A549 (cell line): ENCODE measurements around the gene RTKN2. TPM values are rescaled to one million over a fixed set of nuclear protein-coding genes. Genes with fewer than 3 reads are reported as not detected.
A peak's percentile ranks its signal among the peaks of the same experiment; 100 is the strongest.

Experiments used
- ATAC-seq, 2 experiments: fragments of 200-7000 bp in 1 of 2; fragments of >200 bp in 1 of 2; cut with Nextera tagmentation in 1 of 2; cut with Tn5 transposase in 1 of 2; 3 replicates each; pipeline versions ENCODE4 v1.8.0 to v1.9.1; 2018 to 2020; ENCODE audit warnings: mild to moderate bottlenecking in 1 of 2, moderate library complexity in 1 of 2
- CTCF ChIA-PET: fragments of 300-600 bp; sonication (Branson Sonifier 250); formaldehyde crosslinking; extraction: SDS; loops from one replicate; lab custom pipeline; 2021; ENCODE audit warnings: antibody characterized with exemption, inconsistent platforms; lab: Yijun Ruan, JAX
- POLR2A ChIA-PET: fragments of 350-600 bp; formaldehyde crosslinking; extraction: SDS; loops from one replicate; lab custom pipeline; 2021; ENCODE audit warnings: antibody characterized with exemption, inconsistent platforms; lab: Yijun Ruan, JAX
- DNase-seq, 2 experiments: peaks; one replicate each; pipeline versions ENCODE4 v3.0.0 to v3.0.0-alpha.2; 2011 to 2016; ENCODE audit warnings: low read depth in 1 of 2, low spot score in 1 of 2
- FAIRE-seq: peaks from 2 replicates; lab custom pipeline; 2011; peaks lifted over from hg19 to GRCh38; lab: Jason Lieb, UNC
- H3K27ac ChIP-seq, 2 experiments: fragments of >200 bp; sonication (Bioruptor Twin); formaldehyde crosslinking; 3 replicates each; pipeline ENCODE4 v1.5.1; 2016 to 2017
- H3K4me1 ChIP-seq: fragments of >200 bp; sonication (Bioruptor Twin); formaldehyde crosslinking; 3 replicates; pipeline ENCODE4 v1.6.1; 2016
- H3K4me2 ChIP-seq: fragments of >200 bp; sonication (Bioruptor Twin); formaldehyde crosslinking; 3 replicates; pipeline ENCODE4 v1.6.1; 2016
- H3K4me3 ChIP-seq: fragments of >200 bp; sonication (Bioruptor Twin); formaldehyde crosslinking; 3 replicates; pipeline ENCODE4 v1.5.1; 2016
- H3K9me3 ChIP-seq: fragments of >200 bp; sonication (Bioruptor Twin); formaldehyde crosslinking; 3 replicates; pipeline ENCODE4 v1.6.1; 2016
- BCL3 ChIP-seq: fragments of >200 bp; sonication (Bioruptor Twin); formaldehyde crosslinking; IDR thresholded peaks from 3 replicates; pipeline ENCODE4 v1.6.1; 2016
- CBX8 ChIP-seq: fragments of 200-600 bp; sonication (generic); IDR thresholded peaks from 2 replicates; pipeline ENCODE4 v1.6.1; 2016
- EHF ChIP-seq: fragments of 250-450 bp; sonication (Bioruptor Pico); IDR thresholded peaks from 2 replicates; pipeline ENCODE4 v1.5.0; 2020; ENCODE audit warnings: mild to moderate bottlenecking
- FOSB ChIP-seq: fragments of 250-450 bp; sonication (Bioruptor Pico); IDR thresholded peaks from 2 replicates; pipeline ENCODE4 v1.5.0; 2020; ENCODE audit warnings: mild to moderate bottlenecking, moderate library complexity
- GATA3 ChIP-seq: IDR thresholded peaks from 2 replicates; pipeline ENCODE4 v1.6.1; 2012; ENCODE audit warnings: borderline replicate concordance
- HEYL ChIP-seq: fragments of 250-450 bp; sonication (Bioruptor Pico); IDR thresholded peaks from 2 replicates; pipeline ENCODE4 v1.8.0; 2021; ENCODE audit warnings: mild to moderate bottlenecking, moderate library complexity
- HOXB13 ChIP-seq: fragments of 250-450 bp; sonication (Bioruptor Pico); IDR thresholded peaks from 2 replicates; pipeline ENCODE4 v1.5.0; 2020; ENCODE audit warnings: low read depth, mild to moderate bottlenecking, moderate library complexity
- KDM1A ChIP-seq: fragments of 200-600 bp; sonication (generic); IDR thresholded peaks from 2 replicates; pipeline ENCODE4 v1.6.1; 2016; ENCODE audit warnings: low read depth, mild to moderate bottlenecking
- KDM5A ChIP-seq: fragments of 200-600 bp; sonication (generic); IDR thresholded peaks from 2 replicates; pipeline ENCODE4 v1.6.1; 2016; ENCODE audit warnings: antibody characterized with exemption, mild to moderate bottlenecking
- MYC ChIP-seq: IDR thresholded peaks from 2 replicates; pipeline ENCODE4 v1.6.1; 2012; ENCODE audit warnings: mild to moderate bottlenecking, inconsistent platforms, low read length, improper control_type of control experiment, borderline replicate concordance
- NFE2L2 ChIP-seq: fragments of 150-350 bp; conservative IDR thresholded peaks from 2 replicates; pipeline ENCODE4 v1.6.1; 2014; ENCODE audit warnings: low read length
- RAD21 ChIP-seq, 2 experiments: fragments of >200 bp in 1 of 2; sonication (Bioruptor Twin) in 1 of 2; formaldehyde crosslinking in 1 of 2; IDR thresholded peaks in 1 of 2; conservative IDR thresholded peaks in 1 of 2; 2 replicates in 1 of 2; 3 replicates in 1 of 2; pipeline ENCODE4 v1.6.1; 2012 to 2018; ENCODE audit warnings: inconsistent platforms in 1 of 2
- RARB ChIP-seq: fragments of 250-450 bp; sonication (Bioruptor Pico); IDR thresholded peaks from 2 replicates; pipeline ENCODE4 v1.8.0; 2021; ENCODE audit warnings: mild to moderate bottlenecking, moderate library complexity
- REST ChIP-seq: fragments of 200-600 bp; sonication (generic); IDR thresholded peaks from 2 replicates; pipeline ENCODE4 v1.6.1; 2016; ENCODE audit warnings: antibody characterized with exemption, mild to moderate bottlenecking, moderate library complexity
- RFX5 ChIP-seq: fragments of 450-650 bp; IDR thresholded peaks from 2 replicates; pipeline ENCODE4 v1.7.1; 2014; ENCODE audit warnings: antibody characterized with exemption, mild to moderate bottlenecking, moderate library complexity
- RNF2 ChIP-seq: fragments of 200-600 bp; sonication (generic); IDR thresholded peaks from 2 replicates; pipeline ENCODE4 v1.6.1; 2016; ENCODE audit warnings: low read depth, mild to moderate bottlenecking, antibody characterized with exemption, moderate library complexity, borderline replicate concordance
- SMC3 ChIP-seq: fragments of >200 bp; sonication (Bioruptor Twin); formaldehyde crosslinking; IDR thresholded peaks from 3 replicates; pipeline ENCODE4 v1.6.1; 2018; ENCODE audit warnings: inconsistent platforms
- TFCP2L1 ChIP-seq: fragments of 250-450 bp; sonication (Bioruptor Pico); IDR thresholded peaks from 2 replicates; pipeline ENCODE4 v1.5.0; 2021; ENCODE audit warnings: mild to moderate bottlenecking
- USF2 ChIP-seq: fragments of 450-650 bp; IDR thresholded peaks from 2 replicates; pipeline ENCODE4 v1.6.1; 2014; ENCODE audit warnings: antibody characterized with exemption
- ZC3H11A ChIP-seq: fragments of 450-650 bp; IDR thresholded peaks from 2 replicates; pipeline ENCODE4 v1.6.1; 2014; ENCODE audit warnings: antibody characterized with exemption, mild to moderate bottlenecking
- WGBS: methylation state at CpG from one replicate; pipeline ENCODE4 v1.1.6; 2017; ENCODE audit errors: missing lambda C conversion rate; 5-methylcytosine and 5-hydroxymethylcytosine counted together
- polyA plus RNA-seq, 4 experiments: library from polyadenylated mRNA; depleted of rRNA in 3 of 4; stranded (reverse); fragments of >200 nt; fragmentation: RNase III in 1 of 4; extraction: RNeasy Plus Mini Kit Qiagen cat#74134 plus additional on column Dnase treatment in 1 of 4; gene quantifications; 2 replicates in 3 of 4; 3 replicates in 1 of 4; pipeline ENCODE4 v1.2.3, GENCODE V29; 2011 to 2017

The RTKN2 gene
- polyA plus RNA-seq, 2 of the 4 experiments (the other 2 are of a cell fraction): 1.8 to 2.4 TPM

- H3K4me2 ChIP-seq: no peak overlapping the region
- TF ChIP-seq USF2 (no peak), GATA3 (no peak), HEYL (CRISPR knock-in tag) (no peak), KDM1A (no peak), KDM5A (no peak), HOXB13 (CRISPR knock-in tag) (no peak), REST (no peak), SMC3 (no peak), NFE2L2 (no peak), RFX5 (no peak), RARB (no peak), CBX8 (no peak), RAD21 (conservative IDR thresholded peaks at IDR 0.05 in 1 of 2, IDR thresholded peaks at IDR 0.05 in 1 of 2) (no peak), TFCP2L1 (no peak)
- CTCF ChIA-PET: interaction anchor here (1.2 kb wide), 1 partner anchor 199 kb away, joined by 3 read pairs; no protein-coding TSS in a partner anchor
Observed at GRCh38 chr10:62237506-62237905, 31.1 kb downstream of the RTKN2 start.

GRCh38 chr10:62234077-62234605 is 34.5 kb downstream of the RTKN2 start:
- ATAC-seq (peak in 1 of 2 experiments; percentile 67; a peak in 3 of 6 replicates), FAIRE-seq (no peak), DNase-seq (no peak)
- no peak overlapping the region for H3K4me3 ChIP-seq
- 34% methylated on average over 2 of the region's 2 CpGs for WGBS
- H3K27ac ChIP-seq: peak overlapping the region; percentile 61 to 80
- peaks cover 70% of the 10 kb centered on the region for H3K4me1 ChIP-seq
- CTCF ChIA-PET: interaction anchor here (4.0 kb wide), 1 partner anchor 11 kb away, joined by 14 read pairs; no protein-coding TSS in a partner anchor
- peak overlapping the region; percentile 64 for H3K4me2 ChIP-seq
- POLR2A ChIA-PET: no interaction called here
- TF ChIP-seq BCL3 (no peak), RNF2 (no peak), MYC (no peak), NFE2L2 (no peak), FOSB (no peak), ZC3H11A (no peak), EHF (CRISPR knock-in tag) (no peak)
- no peaks in the 10 kb centered on the region for H3K9me3 ChIP-seq

More at GRCh38 chr10:62237506-62237905, 31.1 kb downstream of the RTKN2 start:
- Histone ChIP-seq H3K4me3 (no peak overlapping the region), H3K4me1 (peaks cover 64% of the 10 kb centered on the region), H3K27ac (peak overlapping the region in 1 of 2 experiments; percentile 13; a peak in 1 of 6 replicates), H3K9me3 (no peaks in the 10 kb centered on the region)
- POLR2A ChIA-PET: no interaction called here
- FAIRE-seq: no peak
- ATAC-seq: no peak
- WGBS: 87% methylated on average over 2 of the region's 2 CpGs
- DNase-seq: no peak
